Nucleus accumbens (tissue), 56 donors: ENCODE data around the gene FLACC1.
"Not testable (repeated sequence)": the region's sequence is repeated elsewhere in the genome, so short reads cannot be mapped to it uniquely, and the experiment has no call there.

Source experiments
- DNase-seq, 56 donors: peaks; one replicate each; lab custom pipeline; 2025; lab: John Stamatoyannopoulos, UW

Gene FLACC1

GRCh38 chr2:201350879-201351278 lies 6.3 kb downstream of the FLACC1 start:
- DNase-seq: no peak

DNA sequence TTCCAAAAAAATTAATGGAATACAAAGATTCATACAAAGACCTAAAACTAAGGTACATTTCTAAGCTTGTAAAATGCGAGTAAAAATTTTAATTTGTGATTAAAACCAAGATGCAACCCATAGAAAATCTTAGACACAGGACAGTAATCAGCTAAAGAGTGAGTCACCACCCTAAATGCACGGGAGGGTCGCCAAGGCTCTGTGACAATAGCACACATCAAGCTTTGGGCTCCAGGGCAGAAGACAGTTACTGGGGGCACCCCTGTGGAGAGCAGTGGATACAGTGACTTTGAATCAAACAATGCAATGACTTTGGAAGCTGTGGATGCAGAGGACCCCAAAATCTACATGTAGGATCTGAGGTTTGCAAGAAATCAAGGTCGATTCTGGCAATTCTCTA lies 7.5 kb downstream of the FLACC1 start:
- no peak for DNase-seq

- no peak for DNase-seq
Observed at GRCh38 chr2:201348758-201349157, 8.4 kb downstream of the FLACC1 start.

GRCh38 chr2:201347138-201347537 lies 10.0 kb downstream of the FLACC1 start:
- DNase-seq: no peak

DNA sequence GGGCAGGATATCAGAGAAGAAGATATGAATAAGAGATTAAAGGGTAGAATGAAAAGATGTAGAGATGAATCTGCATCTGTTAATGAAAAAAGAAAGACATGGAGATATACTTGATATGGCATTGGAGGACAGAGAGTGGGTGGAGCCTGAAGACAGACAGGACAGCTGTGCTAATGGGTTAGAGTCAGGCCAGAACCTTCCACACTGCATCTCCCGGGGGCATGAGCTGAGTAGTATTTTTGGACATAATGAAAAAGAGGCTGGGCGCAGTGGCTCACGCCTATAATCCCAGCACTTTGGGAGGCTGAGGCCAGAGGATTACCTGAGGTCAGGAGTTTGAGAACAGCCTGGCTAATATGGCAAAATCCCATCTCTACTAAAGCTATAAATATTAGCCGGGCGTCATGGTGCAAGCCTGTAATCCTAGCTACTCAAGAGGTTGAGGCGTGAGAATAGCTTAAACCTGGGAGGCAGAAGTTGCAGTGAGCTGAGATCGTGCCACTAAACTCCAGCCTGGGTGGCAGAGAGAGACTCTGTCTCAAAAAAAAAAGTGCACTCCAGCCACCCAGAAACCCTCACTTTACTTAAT lies 11.4 kb downstream of the FLACC1 start:
- no peak for DNase-seq

GRCh38 chr2:201344663-201345366 lies 12.3 kb downstream of the FLACC1 start:
- no peak for DNase-seq

DNA sequence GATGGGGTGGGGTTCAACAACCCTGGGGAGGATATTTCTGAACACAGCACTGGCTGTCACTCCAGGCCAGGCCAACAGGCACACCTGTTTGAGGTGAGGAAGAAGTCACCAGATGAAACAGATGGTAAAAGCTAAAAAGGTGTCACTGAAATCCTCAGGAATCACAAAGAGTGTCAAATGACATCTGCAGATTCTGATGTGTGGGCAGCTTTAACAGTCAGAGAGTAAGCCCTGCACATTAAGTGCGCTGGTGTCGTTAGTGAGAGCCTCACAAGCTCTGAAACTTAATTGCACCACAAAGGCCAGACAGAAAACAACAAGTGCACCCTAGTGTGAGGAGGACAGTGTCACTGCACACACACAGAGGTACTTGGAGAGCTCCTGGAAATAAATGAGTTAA lies 13.6 kb downstream of the FLACC1 start:
- no peak for DNase-seq

- DNase-seq: no peak
Observed at GRCh38 chr2:201342923-201343322, 14.2 kb downstream of the FLACC1 start.

- DNase-seq: no peak
Observed at GRCh38 chr2:201329409-201329808, 27.7 kb downstream of the FLACC1 start.

DNA sequence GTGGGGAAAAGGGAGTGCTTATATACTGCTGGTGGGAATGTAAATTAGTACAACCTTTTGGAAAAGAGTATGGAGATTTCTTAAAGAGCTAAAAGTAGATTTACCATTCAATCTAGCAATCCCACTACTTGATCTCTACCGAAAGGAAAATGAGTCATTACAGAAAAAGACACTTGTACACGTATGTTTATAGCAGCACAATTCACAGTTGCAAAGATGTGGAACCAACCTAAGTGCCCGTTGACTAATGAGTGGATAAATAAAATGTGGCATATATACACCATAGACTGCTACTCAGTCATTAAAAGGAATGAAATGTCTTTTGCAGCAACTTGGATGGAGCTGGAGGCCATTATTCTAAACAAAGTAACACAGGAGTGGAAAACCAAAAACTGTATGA lies 29.5 kb downstream of the FLACC1 start:
- no peak for DNase-seq

DNA sequence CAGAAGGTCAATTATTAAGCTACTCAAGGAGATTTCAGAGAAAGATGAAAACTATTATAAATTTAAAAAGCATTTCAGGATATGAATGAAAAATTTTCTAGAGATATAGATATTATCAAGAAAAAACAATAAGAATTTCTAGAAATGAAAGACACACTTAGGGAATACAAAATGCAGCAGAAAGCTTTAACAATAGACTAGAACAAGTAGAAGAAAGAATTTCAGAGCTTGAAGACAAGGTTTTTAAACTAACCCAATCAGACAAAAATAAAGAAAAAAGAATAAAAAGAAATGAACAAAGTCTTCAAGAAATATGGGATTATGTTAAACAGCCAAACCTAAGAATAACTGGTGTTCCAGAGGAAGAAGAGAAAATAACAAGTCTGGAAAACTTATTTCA lies 34.4 kb downstream of the FLACC1 start:
- DNase-seq: no peak

DNA sequence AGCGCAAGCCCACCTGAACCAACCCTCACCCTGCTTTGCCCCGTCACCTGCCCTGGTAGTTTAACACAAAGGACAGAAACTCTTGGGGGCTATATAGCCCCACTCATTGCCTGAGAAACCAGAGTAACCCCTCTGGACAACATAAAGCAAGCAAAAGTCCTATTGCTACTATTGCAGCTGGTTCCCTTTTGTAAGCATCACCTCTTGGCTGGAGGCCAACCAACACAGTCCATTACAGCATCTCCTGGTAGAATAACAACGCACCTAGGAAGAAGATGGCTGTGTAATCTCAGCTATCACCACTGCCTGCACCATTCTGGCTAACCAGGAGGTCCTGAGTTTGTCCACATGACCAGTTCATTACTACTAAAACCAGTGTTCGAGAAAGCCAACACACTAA lies 36.4 kb downstream of the FLACC1 start:
- DNase-seq: no peak

GRCh38 chr2:201320257-201320656 lies 36.9 kb downstream of the FLACC1 start:
- DNase-seq: no peak

DNA sequence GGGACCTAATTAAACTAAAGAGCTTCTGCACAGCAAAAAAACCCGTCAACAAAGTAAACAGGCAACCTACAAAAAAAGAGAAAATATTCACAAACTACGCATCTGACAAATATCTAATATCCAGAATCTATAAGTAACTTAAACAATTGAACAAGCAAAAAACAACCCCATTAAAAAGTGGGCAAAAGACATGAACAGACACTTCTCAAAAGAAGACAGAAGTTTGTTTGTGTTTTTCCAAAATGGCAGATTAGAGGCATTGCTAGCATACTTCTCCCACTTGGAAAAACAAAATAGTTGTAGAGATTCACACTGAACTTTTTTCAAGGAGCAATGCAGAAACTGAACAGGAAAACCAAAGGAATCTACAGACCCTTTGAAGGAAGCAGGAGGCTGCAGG lies 37.6 kb downstream of the FLACC1 start:
- no peak for DNase-seq

GRCh38 chr2:201313362-201313761 lies 43.8 kb downstream of the FLACC1 start:
- DNase-seq: no peak

GRCh38 chr2:201308914-201309313 lies 48.2 kb downstream of the FLACC1 start:
- DNase-seq: no peak

DNA sequence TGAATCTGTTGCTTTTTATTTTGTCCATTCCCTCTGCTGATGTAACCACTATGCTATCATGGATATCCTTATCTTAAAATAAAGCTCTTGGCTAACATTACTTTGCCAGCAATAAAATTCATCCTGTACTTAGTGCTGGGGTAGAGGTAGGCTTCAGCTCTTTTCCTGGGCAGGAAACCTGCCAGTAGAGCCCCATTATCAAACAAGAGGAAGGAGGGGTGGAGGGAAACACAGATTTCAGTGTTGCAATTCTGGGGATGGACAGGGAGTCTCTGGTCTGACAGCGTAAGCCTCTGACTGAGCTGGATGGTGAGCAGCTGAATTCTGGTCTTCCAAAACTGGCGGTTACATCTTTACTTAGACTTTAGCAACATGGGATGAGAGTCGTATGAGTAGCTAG lies 49.3 kb downstream of the FLACC1 start:
- DNase-seq: no peak

- DNase-seq: not testable (repeated sequence)
Observed at GRCh38 chr2:201299929-201300328, 57.2 kb downstream of the FLACC1 start.

DNA sequence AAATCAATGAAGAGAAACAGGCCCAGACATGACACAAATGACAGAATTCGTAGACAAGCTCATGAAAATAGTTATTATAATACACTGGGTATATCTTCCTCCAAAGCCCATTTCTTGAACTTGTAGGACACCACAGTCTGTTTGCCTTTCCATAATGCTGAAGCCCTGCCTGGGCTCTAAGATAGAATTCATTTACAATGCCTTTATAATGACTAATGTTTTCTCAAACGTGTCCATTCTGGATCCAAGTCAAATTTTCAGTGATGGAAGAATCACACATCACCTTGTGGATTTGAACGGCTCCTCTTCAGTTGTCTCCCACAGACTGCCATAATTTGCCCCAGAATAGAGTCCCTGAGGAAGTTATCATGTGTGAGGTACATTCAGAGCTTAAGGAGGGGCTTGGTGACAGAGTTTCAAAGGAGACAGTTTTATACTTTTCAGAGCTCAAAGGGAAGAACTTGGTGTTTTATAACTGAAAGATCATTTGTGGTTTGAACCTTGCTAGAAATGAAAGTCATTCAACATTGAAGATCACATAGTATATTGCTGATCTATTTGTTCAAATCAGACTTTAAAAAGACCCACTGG lies 58.6 kb downstream of the FLACC1 start:
- no peak for DNase-seq

- DNase-seq: not testable (repeated sequence)
Observed at GRCh38 chr2:201290457-201291148, 66.5 kb downstream of the FLACC1 start.

- DNase-seq: no peak
Observed at GRCh38 chr2:201285499-201285898, 71.6 kb downstream of the FLACC1 start.
